Type B pancreatic cell (in vitro differentiated cells): ENCODE measurements around the gene SSH3. TPM values are rescaled to one million over a fixed set of nuclear protein-coding genes. Genes with fewer than 3 reads are reported as not detected.

ENCODE experiments used
- DNase-seq: peaks from one replicate; pipeline ENCODE4 v3.0.0; 2021; ENCODE audit warnings: mixed read lengths; ENCODE audit not compliant: unreplicated experiment; ENCODE audit errors: extremely low spot score
- H3K27ac Mint-ChIP-seq: 2 replicates; pipeline ENCODE4 v1.8.0; 2021; ENCODE audit warnings: mild to moderate bottlenecking, mixed read lengths
- H3K27me3 Mint-ChIP-seq: 2 replicates; pipeline ENCODE4 v1.8.0; 2021; ENCODE audit warnings: mixed read lengths
- H3K36me3 Mint-ChIP-seq: 2 replicates; pipeline ENCODE4 v1.8.0; 2021; ENCODE audit warnings: mixed read lengths
- H3K4me1 Mint-ChIP-seq: one replicate; pipeline ENCODE4 v1.8.0; 2021; ENCODE audit warnings: mixed read lengths; ENCODE audit not compliant: unreplicated experiment
- H3K4me3 Mint-ChIP-seq: 2 replicates; pipeline ENCODE4 v1.8.0; 2021; ENCODE audit warnings: mild to moderate bottlenecking, mixed read lengths
- H3K9me3 Mint-ChIP-seq: 2 replicates; pipeline ENCODE4 v1.8.0; 2021; ENCODE audit warnings: mixed read lengths
- CTCF ChIP-seq: fragments of 200-600 bp; sonication (generic); conservative IDR thresholded peaks from 2 replicates; pipeline ENCODE4 v1.5.0; 2021; ENCODE audit warnings: antibody characterized with exemption, mild to moderate bottlenecking
- total RNA-seq: library from RNA; stranded (reverse); gene quantifications from 2 replicates; pipeline ENCODE4 v1.2.1, GENCODE V29; 2021; ENCODE audit warnings: low replicate concordance

The SSH3 gene
- total RNA-seq, 1 donor from 2014 or later: 32.0 TPM

- H3K36me3 Mint-ChIP-seq: no peaks in the 10 kb centered on the region
- no peak for DNase-seq
- H3K9me3 Mint-ChIP-seq: no peaks in the 10 kb centered on the region
- peaks cover 14% of the 10 kb centered on the region for H3K4me1 Mint-ChIP-seq
- H3K27me3 Mint-ChIP-seq: no peaks in the 10 kb centered on the region
- H3K4me3 Mint-ChIP-seq: no peak overlapping the region
- H3K27ac Mint-ChIP-seq: peak overlapping the region; percentile 97
- no peak for TF ChIP-seq CTCF
Observed at GRCh38 chr11:67311051-67311555, 7.8 kb downstream of the SSH3 start.

GRCh38 chr11:67311556-67312082 is 8.3 kb downstream of the SSH3 start:
- peak; percentile 14 for TF ChIP-seq CTCF
- Mint-ChIP-seq H3K4me1 (peaks cover 14% of the 10 kb centered on the region), H3K27ac (peak overlapping the region; percentile 97), H3K36me3 (no peaks in the 10 kb centered on the region), H3K27me3 (no peaks in the 10 kb centered on the region), H3K4me3 (peak overlapping the region; percentile 22), H3K9me3 (no peaks in the 10 kb centered on the region)
- DNase-seq: no peak

- peak overlapping the region; percentile 63 for H3K4me3 Mint-ChIP-seq
- H3K27ac Mint-ChIP-seq: peak overlapping the region; percentile 97
- no peak for TF ChIP-seq CTCF
- no peaks in the 10 kb centered on the region for H3K36me3 Mint-ChIP-seq
- H3K4me1 Mint-ChIP-seq: peaks cover 14% of the 10 kb centered on the region
- DNase-seq: no peak
- no peaks in the 10 kb centered on the region for H3K27me3 Mint-ChIP-seq
- no peaks in the 10 kb centered on the region for H3K9me3 Mint-ChIP-seq
Observed at GRCh38 chr11:67312187-67313021, 9.1 kb downstream of the SSH3 start.

GRCh38 chr11:67313125-67313890 is 10.0 kb downstream of the SSH3 start:
- no peaks in the 10 kb centered on the region for H3K36me3 Mint-ChIP-seq
- H3K27ac Mint-ChIP-seq: peak overlapping the region; percentile 97
- H3K9me3 Mint-ChIP-seq: no peaks in the 10 kb centered on the region
- H3K4me1 Mint-ChIP-seq: peaks cover 15% of the 10 kb centered on the region
- DNase-seq: no peak
- H3K4me3 Mint-ChIP-seq: no peak overlapping the region
- H3K27me3 Mint-ChIP-seq: no peaks in the 10 kb centered on the region
- TF ChIP-seq CTCF: no peak

GRCh38 chr11:67314218-67314617 is 10.9 kb downstream of the SSH3 start:
- peaks cover 19% of the 10 kb centered on the region for H3K4me1 Mint-ChIP-seq
- peaks cover 3% of the 10 kb centered on the region for H3K27me3 Mint-ChIP-seq
- no peak for DNase-seq
- peak overlapping the region; percentile 97 for H3K27ac Mint-ChIP-seq
- H3K36me3 Mint-ChIP-seq: no peaks in the 10 kb centered on the region
- no peak for TF ChIP-seq CTCF
- no peaks in the 10 kb centered on the region for H3K9me3 Mint-ChIP-seq
- peak overlapping the region; percentile 6 for H3K4me3 Mint-ChIP-seq
